SKM-1 (cell line): Measurements from ENCODE around the gene IL1RL2.

Experiments
- DNase-seq: peaks from one replicate; lab custom pipeline; 2025; ENCODE audit not compliant: unreplicated experiment; lab: John Stamatoyannopoulos, UW

IL1RL2 gene

GRCh38 chr2:102186791-102187495, at the start of gene IL1RL2:
IL1RL2 (plus strand) TSS chr2:102187023; CDS start chr2:102187868, 845 bp downstream.
- DNase-seq = no peak

GRCh38 chr2:102137138-102137537, 49.7 kb upstream of the IL1RL2 start:
- DNase-seq = no peak

- DNase-seq = no peak
These were observed 48.5 kb upstream of the IL1RL2 start for GRCh38 chr2:102138331-102138730.

GRCh38 chr2:102139851-102140250, 47.0 kb upstream of the IL1RL2 start:
- no peak for DNase-seq

GRCh38 chr2:102140377-102140776, 46.4 kb upstream of the IL1RL2 start:
- DNase-seq = no peak

- DNase-seq = no peak
These were observed 45.5 kb upstream of the IL1RL2 start for GRCh38 chr2:102141011-102141943.

- DNase-seq = no peak
These were observed 44.6 kb upstream of the IL1RL2 start, which contains the start of gene IL1R1 for GRCh38 chr2:102141970-102142828. IL1R1 (plus strand) TSS chr2:102142746; CDS start chr2:102157725, 14,979 bp downstream.

- no peak for DNase-seq
These were observed 43.9 kb upstream of the IL1RL2 start for GRCh38 chr2:102142829-102143449.

- DNase-seq = no peak
These were observed 43.3 kb upstream of the IL1RL2 start for GRCh38 chr2:102143450-102143985.

- DNase-seq = no peak
These were observed 42.7 kb upstream of the IL1RL2 start for GRCh38 chr2:102144128-102144527.

GRCh38 chr2:102145107-102145506, 41.7 kb upstream of the IL1RL2 start:
- DNase-seq = no peak

GRCh38 chr2:102145934-102146333, 40.9 kb upstream of the IL1RL2 start:
- DNase-seq = no peak

GRCh38 chr2:102147935-102148334, 38.9 kb upstream of the IL1RL2 start:
- DNase-seq = no peak

GRCh38 chr2:102149243-102149642, 37.6 kb upstream of the IL1RL2 start:
- DNase-seq = no peak

GRCh38 chr2:102149644-102150455, 37.0 kb upstream of the IL1RL2 start:
- DNase-seq = no peak

GRCh38 chr2:102154364-102154763, 32.5 kb upstream of the IL1RL2 start:
- DNase-seq = no peak

- no peak for DNase-seq
These were observed 31.7 kb upstream of the IL1RL2 start for GRCh38 chr2:102154946-102155702.

- DNase-seq = no peak
These were observed 30.9 kb upstream of the IL1RL2 start for GRCh38 chr2:102155703-102156515.
